NCI-H128 (cell line): Measurements from ENCODE around the gene TICAM1.

Source experiments
- DNase-seq: peaks from one replicate; lab custom pipeline; 2025; ENCODE audit not compliant: unreplicated experiment; lab: John Stamatoyannopoulos, UW

The TICAM1 gene

DNA sequence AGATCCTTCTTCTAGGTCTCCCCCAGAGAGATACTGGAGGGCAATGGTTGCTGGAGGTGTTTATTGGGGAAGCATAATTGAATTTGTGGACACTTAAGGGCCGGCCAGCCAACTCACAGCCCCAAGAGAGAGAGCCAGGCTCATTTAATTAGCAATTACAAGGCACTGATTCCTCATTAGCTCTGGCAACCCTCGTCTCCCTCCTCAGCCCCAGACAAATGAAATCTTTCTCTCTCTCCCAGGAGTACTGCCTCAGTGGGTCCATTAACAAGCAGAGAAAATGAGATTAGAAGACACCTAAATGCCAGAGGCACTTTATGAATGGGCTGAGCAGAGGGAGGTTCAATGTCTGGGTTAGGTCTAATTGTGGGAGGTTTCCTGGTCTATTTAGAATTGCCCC lies 58.9 kb downstream of the TICAM1 start:
- DNase-seq: no peak

GRCh38 chr19:4768934-4769777 lies 62.4 kb downstream of the TICAM1 start:
- DNase-seq: peak; percentile 94
